22Rv1 (cell line): ENCODE measurements around the gene MSMO1.

Experiments
- CTCF ChIP-seq: fragments of 450-650 bp; IDR thresholded peaks from 2 replicates; pipeline ENCODE4 v1.5.1; 2017; ENCODE audit warnings: mild to moderate bottlenecking
- ZFX ChIP-seq: fragments of 450-650 bp; IDR thresholded peaks from 2 replicates; pipeline ENCODE4 v1.6.1; 2017; ENCODE audit warnings: antibody characterized with exemption, borderline replicate concordance

GRCh38 chr4:165288226-165288625 is 39.2 kb upstream of the MSMO1 start:
- TF ChIP-seq CTCF (no peak), ZFX (no peak)
